Calu3 (cell line): Measurements from ENCODE around the gene ADAP2. TPM values are rescaled to one million over a fixed set of nuclear protein-coding genes. Genes with fewer than 3 reads are reported as not detected.

Experiments
- BruUV-seq: library from RNA; stranded (reverse); fragments of 400-500 nt; replicated peaks from 2 replicates; lab custom pipeline; 2021; lab: Mats Ljungman, UMichigan
- CTCF ChIA-PET: fragments of 300-600 bp; sonication (Branson Sonifier 250); formaldehyde crosslinking; loops from one replicate; lab custom pipeline; 2022; ENCODE audit warnings: antibody characterized with exemption; lab: Charles Lee
- DNase-seq: peaks from one replicate; pipeline ENCODE4 v3.0.0; 2022
- H3K27ac Mint-ChIP-seq: one replicate; pipeline ENCODE4 v1.8.0; 2022; ENCODE audit warnings: mixed read lengths; ENCODE audit not compliant: unreplicated experiment
- H3K27me3 Mint-ChIP-seq: one replicate; pipeline ENCODE4 v1.8.0; 2022; ENCODE audit warnings: mixed read lengths; ENCODE audit not compliant: unreplicated experiment
- H3K36me3 Mint-ChIP-seq: one replicate; pipeline ENCODE4 v1.8.0; 2022; ENCODE audit warnings: mild to moderate bottlenecking, moderate library complexity, mixed read lengths; ENCODE audit not compliant: insufficient read depth, unreplicated experiment
- H3K4me1 Mint-ChIP-seq: one replicate; pipeline ENCODE4 v1.8.0; 2022; ENCODE audit warnings: mild to moderate bottlenecking, low read depth, mixed read lengths; ENCODE audit not compliant: unreplicated experiment
- H3K4me3 Mint-ChIP-seq: one replicate; pipeline ENCODE4 v1.8.0; 2022; ENCODE audit warnings: mild to moderate bottlenecking, low read depth, moderate library complexity, mixed read lengths; ENCODE audit not compliant: unreplicated experiment
- H3K9me3 Mint-ChIP-seq: one replicate; pipeline ENCODE4 v1.8.0; 2022; ENCODE audit warnings: low read depth, mixed read lengths; ENCODE audit not compliant: unreplicated experiment
- intact Hi-C: fragments of 100-400 bp; cut with micrococcal nuclease; formaldehyde crosslinking; loops from one replicate; pipeline ENCODE4 v1.10.0; 2022; ENCODE audit not compliant: unreplicated experiment
- total RNA-seq: library from RNA; stranded (reverse); gene quantifications from 2 replicates; pipeline ENCODE4 v1.2.3, GENCODE V29; 2022
- TF ChIP-seq, protein P1 (sequence below): fragments of 200-600 bp; IDR thresholded peaks from one replicate; pipeline ENCODE4 v1.8.0; 2022; ENCODE audit warnings: antibody characterized with exemption; ENCODE audit not compliant: unreplicated experiment

Gene ADAP2
- total RNA-seq, 1 experiment from 2014 or later = 2.1 TPM

DNA sequence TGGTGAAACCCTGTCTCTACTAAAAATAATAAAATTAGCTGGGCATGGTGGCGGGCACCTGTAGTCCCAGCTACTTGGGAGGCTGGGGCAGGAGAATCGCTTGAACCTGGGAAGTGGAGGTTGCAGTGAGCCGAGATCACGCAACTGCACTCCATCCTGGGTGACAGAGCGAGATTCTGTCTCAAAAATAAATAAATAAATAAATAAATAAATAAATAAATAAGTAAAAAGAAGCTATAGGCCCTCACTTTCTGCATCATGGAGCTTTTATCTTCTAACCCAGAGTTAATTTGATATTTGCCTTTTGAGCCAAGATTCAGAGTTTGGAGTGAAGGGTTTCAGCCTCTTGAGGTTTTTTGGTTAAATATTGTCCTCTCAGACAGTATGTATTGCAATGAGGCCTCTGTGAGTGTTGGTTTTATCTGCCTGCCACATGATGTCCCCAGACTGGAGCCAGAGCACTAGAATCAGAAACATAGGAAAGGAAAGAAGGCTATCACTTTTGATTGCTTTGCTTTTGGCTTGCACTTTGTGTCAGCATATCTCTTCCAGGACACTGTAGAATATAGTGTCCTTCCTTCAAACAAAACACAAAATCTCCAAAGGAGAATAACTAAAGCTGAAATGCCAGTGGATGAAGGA is 81.6 kb downstream of the ADAP2 start:
- Mint-ChIP-seq H3K4me3 (no peak overlapping the region), H3K36me3 (peaks cover 10% of the 10 kb centered on the region), H3K4me1 (peaks cover 17% of the 10 kb centered on the region), H3K9me3 (peaks cover 2% of the 10 kb centered on the region), H3K27ac (no peak overlapping the region), H3K27me3 (no peaks in the 10 kb centered on the region)
- TF ChIP-seq, protein P1, sequence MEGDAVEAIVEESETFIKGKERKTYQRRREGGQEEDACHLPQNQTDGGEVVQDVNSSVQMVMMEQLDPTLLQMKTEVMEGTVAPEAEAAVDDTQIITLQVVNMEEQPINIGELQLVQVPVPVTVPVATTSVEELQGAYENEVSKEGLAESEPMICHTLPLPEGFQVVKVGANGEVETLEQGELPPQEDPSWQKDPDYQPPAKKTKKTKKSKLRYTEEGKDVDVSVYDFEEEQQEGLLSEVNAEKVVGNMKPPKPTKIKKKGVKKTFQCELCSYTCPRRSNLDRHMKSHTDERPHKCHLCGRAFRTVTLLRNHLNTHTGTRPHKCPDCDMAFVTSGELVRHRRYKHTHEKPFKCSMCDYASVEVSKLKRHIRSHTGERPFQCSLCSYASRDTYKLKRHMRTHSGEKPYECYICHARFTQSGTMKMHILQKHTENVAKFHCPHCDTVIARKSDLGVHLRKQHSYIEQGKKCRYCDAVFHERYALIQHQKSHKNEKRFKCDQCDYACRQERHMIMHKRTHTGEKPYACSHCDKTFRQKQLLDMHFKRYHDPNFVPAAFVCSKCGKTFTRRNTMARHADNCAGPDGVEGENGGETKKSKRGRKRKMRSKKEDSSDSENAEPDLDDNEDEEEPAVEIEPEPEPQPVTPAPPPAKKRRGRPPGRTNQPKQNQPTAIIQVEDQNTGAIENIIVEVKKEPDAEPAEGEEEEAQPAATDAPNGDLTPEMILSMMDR = no peak
- CTCF ChIA-PET = interaction anchor here (0.7 kb wide), 1 partner anchor 96 kb away, joined by 3 read pairs; no protein-coding TSS in a partner anchor
- DNase-seq = no peak
- intact Hi-C loops = no loop called here
- BruUV-seq = no TSS peak

DNA sequence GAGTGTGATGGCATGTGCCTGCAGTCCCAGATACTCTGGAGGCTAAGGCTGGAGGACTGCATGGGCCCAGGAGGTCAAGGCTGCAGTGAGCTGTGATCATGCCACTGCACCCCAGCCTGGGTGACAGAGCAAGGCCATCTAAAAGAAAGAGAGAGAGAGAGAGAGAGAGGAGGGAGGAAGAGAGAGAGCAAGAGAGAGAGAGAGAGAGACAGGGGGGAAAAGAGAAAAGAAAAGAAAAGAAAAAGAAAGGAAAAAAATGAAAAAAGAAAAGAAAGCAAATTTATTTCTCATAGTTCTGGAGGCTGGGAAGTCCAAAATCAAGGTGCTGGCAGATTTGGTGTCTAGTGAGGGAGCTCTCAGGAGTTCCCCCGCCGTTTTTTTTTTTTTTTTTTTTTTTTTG is 82.4 kb downstream of the ADAP2 start:
- no peaks in the 10 kb centered on the region for H3K27me3 Mint-ChIP-seq
- H3K9me3 Mint-ChIP-seq = peaks cover 2% of the 10 kb centered on the region
- peaks cover 18% of the 10 kb centered on the region for H3K4me1 Mint-ChIP-seq
- intact Hi-C loops = no loop called here
- CTCF ChIA-PET = interaction anchor here (0.7 kb wide), 2 partner anchors 95 to 738 kb away, joined by 3 read pairs; no protein-coding TSS in a partner anchor
- no peak overlapping the region for H3K27ac Mint-ChIP-seq
- peaks cover 18% of the 10 kb centered on the region for H3K36me3 Mint-ChIP-seq
- no peak for DNase-seq
- no peak overlapping the region for H3K4me3 Mint-ChIP-seq
- TF ChIP-seq, protein P1 = no peak
- BruUV-seq = no TSS peak

DNA sequence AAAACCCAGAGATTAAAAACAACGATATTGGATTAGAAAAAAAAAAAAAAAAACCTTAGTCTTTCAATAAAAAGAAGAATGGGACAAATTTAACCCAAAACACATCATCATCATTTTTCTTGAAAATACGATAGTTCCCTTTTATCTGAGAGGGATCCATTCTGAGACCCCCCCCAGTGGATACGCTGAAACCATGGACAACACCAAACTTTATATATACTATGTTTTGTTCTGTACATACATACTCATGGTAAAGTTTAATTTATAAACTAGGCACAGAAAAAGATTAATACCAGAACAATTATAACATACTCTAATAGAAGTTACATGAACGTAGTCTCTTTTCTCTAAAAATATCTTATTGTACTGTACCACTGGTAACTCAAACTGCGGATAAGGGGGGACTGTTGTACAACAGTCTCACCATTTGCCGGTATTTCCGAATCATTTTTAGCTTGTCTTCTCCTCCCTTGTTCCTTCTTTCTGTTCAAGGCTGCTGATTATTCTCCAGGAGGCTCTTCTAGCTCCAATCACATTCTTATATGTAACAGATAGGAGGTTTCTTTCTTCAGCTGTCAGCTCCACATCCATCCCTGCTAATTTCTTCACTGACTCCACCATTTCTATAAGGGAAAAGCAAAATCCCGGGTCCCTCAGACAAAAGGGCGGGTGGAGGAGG is 86.1 kb downstream of the ADAP2 start:
- CTCF ChIA-PET = interaction anchor here (0.6 to 0.7 kb wide), 3 partner anchors 51 to 719 kb away, joined by 3 to 4 read pairs (median 3); no protein-coding TSS in a partner anchor
- Mint-ChIP-seq H3K27me3 (no peaks in the 10 kb centered on the region), H3K9me3 (peaks cover 2% of the 10 kb centered on the region), H3K4me3 (peak overlapping the region; percentile 94), H3K4me1 (peaks cover 18% of the 10 kb centered on the region), H3K27ac (no peak overlapping the region), H3K36me3 (peaks cover 16% of the 10 kb centered on the region)
- no TSS peak for BruUV-seq
- intact Hi-C loops = no loop called here
- DNase-seq = no peak
- TF ChIP-seq, protein P1 = no peak

DNA sequence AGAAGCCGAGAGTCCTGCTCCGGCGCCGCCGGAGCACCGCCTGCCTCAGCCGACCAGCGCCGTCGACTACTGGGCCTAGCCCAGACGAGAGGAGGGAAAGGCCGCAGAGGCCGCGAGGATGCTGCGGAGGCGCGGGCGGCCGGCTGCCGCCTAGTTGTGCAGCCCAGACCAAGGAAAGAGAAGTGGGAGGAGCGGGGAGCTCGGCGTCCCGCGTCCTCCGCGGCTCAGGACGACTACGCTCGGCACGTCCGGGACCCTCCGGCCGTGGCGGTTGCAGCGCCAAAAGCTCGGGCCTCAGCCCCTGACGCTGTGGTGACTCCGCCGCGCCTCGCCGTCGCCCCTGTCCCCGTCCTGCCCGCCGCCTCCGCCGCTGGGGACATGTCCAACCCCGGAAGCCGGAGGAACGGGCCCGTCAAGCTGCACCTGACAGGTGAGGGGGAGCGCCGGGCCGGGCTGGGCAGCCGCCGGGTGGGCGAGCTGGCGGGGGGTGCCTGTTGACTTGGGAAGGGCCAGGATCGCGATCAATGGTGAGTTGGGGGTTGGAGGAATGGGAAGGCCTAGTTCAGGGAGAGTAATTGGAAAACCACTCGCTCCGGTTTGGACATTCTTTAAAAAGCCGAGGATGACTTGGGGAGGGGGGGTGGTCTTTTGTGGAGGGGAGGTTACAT is 86.8 kb downstream of the ADAP2 start:
- intact Hi-C loops = no loop called here
- Mint-ChIP-seq H3K4me1 (peaks cover 18% of the 10 kb centered on the region), H3K27ac (peak overlapping the region; percentile 52), H3K9me3 (peaks cover 2% of the 10 kb centered on the region), H3K36me3 (peaks cover 16% of the 10 kb centered on the region), H3K4me3 (peak overlapping the region; percentile 94), H3K27me3 (no peaks in the 10 kb centered on the region)
- CTCF ChIA-PET = interaction anchor here (0.6 to 0.7 kb wide), 4 partner anchors 50 to 719 kb away, joined by 3 to 11 read pairs (median 4); no protein-coding TSS in a partner anchor
- no TSS peak for BruUV-seq
- TF ChIP-seq, protein P1 = no peak
- peak; percentile 68 for DNase-seq
